Liver (tissue), 9 donors: ENCODE results near the gene MRTFB. TPM values are rescaled to one million over a fixed set of nuclear protein-coding genes. Genes with fewer than 3 reads are reported as not detected.

Experiments
- DNase-seq: peaks from one replicate; pipeline ENCODE4 v3.0.0-alpha.2; 2017; ENCODE audit warnings: low spot score
- H3K27ac ChIP-seq, 2 donors: one replicate each; pipeline ENCODE4 v1.7.0; 2013; ENCODE audit warnings: inconsistent platforms in 2 of 2, low read length in 2 of 2, control low read depth in 1 of 2, low read depth in 1 of 2, mild to moderate bottlenecking in 1 of 2
- H3K27me3 ChIP-seq, 4 donors: one replicate each; pipeline versions ENCODE4 v1.6.1 to v1.7.0; 2013; ENCODE audit warnings: low read length in 3 of 4, inconsistent platforms in 1 of 4, mild to moderate bottlenecking in 1 of 4, moderate library complexity in 1 of 4; ENCODE audit not compliant: control insufficient read depth in 4 of 4, insufficient read depth in 4 of 4
- H3K36me3 ChIP-seq, 4 donors: one replicate each; pipeline versions ENCODE4 v1.6.1 to v1.7.0; 2013; ENCODE audit warnings: low read length in 3 of 4, mild to moderate bottlenecking in 3 of 4, low read depth in 1 of 4, moderate library complexity in 1 of 4; ENCODE audit not compliant: control insufficient read depth in 4 of 4, insufficient read depth in 3 of 4
- H3K4me1 ChIP-seq, 4 donors: one replicate each; pipeline versions ENCODE4 v1.6.1 to v1.7.0; 2013; ENCODE audit warnings: low read length in 3 of 4, mild to moderate bottlenecking in 3 of 4, moderate library complexity in 1 of 4; ENCODE audit not compliant: control insufficient read depth in 4 of 4, insufficient read depth in 4 of 4
- H3K4me3 ChIP-seq, 3 donors: one replicate each; pipeline versions ENCODE4 v1.6.1 to v1.7.0; 2013; ENCODE audit warnings: low read length in 3 of 3, control low read depth in 1 of 3, low read depth in 1 of 3, mild to moderate bottlenecking in 1 of 3
- H3K9ac ChIP-seq, 2 donors: one replicate each; pipeline ENCODE4 v1.7.0; 2013; ENCODE audit warnings: low read length in 2 of 2, mild to moderate bottlenecking in 2 of 2, moderate library complexity in 2 of 2, control low read depth in 1 of 2, low read depth in 1 of 2
- H3K9me3 ChIP-seq, 4 donors: one replicate each; pipeline versions ENCODE4 v1.6.1 to v1.7.0; 2013; ENCODE audit warnings: low read length in 3 of 4; ENCODE audit not compliant: control insufficient read depth in 4 of 4
- FOXA2 ChIP-seq: IDR thresholded peaks from 2 replicates; pipeline ENCODE4 v1.6.1; 2016; ENCODE audit warnings: antibody characterized with exemption
- GABPA ChIP-seq, 2 donors: IDR thresholded peaks in 1 of 2; conservative IDR thresholded peaks in 1 of 2; 2 replicates each; pipeline ENCODE4 v1.6.1; 2016; ENCODE audit warnings: antibody characterized with exemption in 2 of 2, mild to moderate bottlenecking in 1 of 2, moderate library complexity in 1 of 2
- HNF4A ChIP-seq, 2 donors: conservative IDR thresholded peaks; 2 replicates each; pipeline ENCODE4 v1.6.1; 2016; ENCODE audit warnings: antibody characterized with exemption in 2 of 2, mild to moderate bottlenecking in 2 of 2
- JUND ChIP-seq, 2 donors: IDR thresholded peaks; 2 replicates each; pipeline ENCODE4 v1.6.1; 2016; ENCODE audit warnings: antibody characterized with exemption in 2 of 2
- NR2F2 ChIP-seq: IDR thresholded peaks from 2 replicates; pipeline ENCODE4 v1.6.1; 2016; ENCODE audit warnings: antibody characterized with exemption
- RAD21 ChIP-seq, 2 donors: IDR thresholded peaks; 2 replicates each; pipeline ENCODE4 v1.6.1; 2016; ENCODE audit warnings: antibody characterized with exemption in 2 of 2, mild to moderate bottlenecking in 2 of 2
- RXRA ChIP-seq, 2 donors: IDR thresholded peaks; 2 replicates each; pipeline ENCODE4 v1.6.1; 2017 to 2018; ENCODE audit warnings: antibody characterized with exemption in 2 of 2, mild to moderate bottlenecking in 1 of 2
- SP1 ChIP-seq: IDR thresholded peaks from 2 replicates; pipeline ENCODE4 v1.6.1; 2018; ENCODE audit warnings: antibody characterized with exemption, mild to moderate bottlenecking
- WGBS: extraction: QIAGEN DNeasy Blood & Tissue Kit; methylation state at CpG from one replicate; pipeline ENCODE4 v1.1.7; 2013; 5-methylcytosine and 5-hydroxymethylcytosine counted together
- polyA plus RNA-seq, 2 donors: library from polyadenylated mRNA; stranded (reverse) in 1 of 2; unstranded in 1 of 2; fragments of 200-250 nt in 1 of 2; fragments of >200 nt in 1 of 2; fragmentation: Nextera tagmentation in 1 of 2; extraction: Ambion mirVana in 1 of 2; gene quantifications; one replicate each; pipeline versions ENCODE4 v1.2.1 to v1.2.3, GENCODE V29; 2013 to 2015
- total RNA-seq, 2 donors: library from RNA; depleted of rRNA; stranded (reverse); fragments of >200 nt; gene quantifications; one replicate each; pipeline ENCODE4 v1.2.3, GENCODE V29; 2014
- TF ChIP-seq, protein P1 (sequence below): IDR thresholded peaks from 2 replicates; pipeline ENCODE4 v1.6.1; 2016; ENCODE audit warnings: antibody characterized with exemption
- TF ChIP-seq, protein P2 (sequence below): IDR thresholded peaks from 2 replicates; pipeline ENCODE4 v1.6.1; 2016; ENCODE audit warnings: antibody characterized with exemption
- TF ChIP-seq, protein P3 (sequence below): IDR thresholded peaks from 2 replicates; pipeline ENCODE4 v1.6.1; 2016; ENCODE audit warnings: antibody characterized with exemption, mild to moderate bottlenecking
- donor health status: healthy.
- donor health status: healthy.
- donor health status: healthy.
- donor health status: healthy.
- donor health status: healthy.

Gene MRTFB
- total and polyA plus RNA-seq, 4 donors: 4.1 to 14.2 (median 5.8) TPM

DNA sequence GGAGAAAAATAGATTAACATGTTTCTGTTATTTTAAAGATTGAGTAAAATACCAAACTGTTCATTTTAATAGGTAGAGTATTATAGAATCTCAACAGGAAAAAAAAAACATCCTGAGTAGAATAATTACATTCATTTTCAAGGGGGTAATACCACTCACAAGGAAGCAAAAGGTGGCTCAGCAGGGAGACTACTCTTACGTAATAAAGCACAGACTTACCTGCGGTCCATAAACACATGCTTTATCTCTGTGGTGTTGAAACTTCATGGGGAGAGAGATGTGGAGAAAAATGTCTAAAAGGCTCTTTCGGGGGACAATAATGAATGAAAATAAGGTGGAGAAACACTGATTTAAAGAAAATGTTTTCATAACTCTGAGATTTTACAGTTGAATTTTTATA lies 171.7 kb downstream of the MRTFB start:
- Histone ChIP-seq H3K9me3 (no peaks in the 10 kb centered on the region), H3K4me3 (no peak overlapping the region), H3K27me3 (no peaks in the 10 kb centered on the region), H3K36me3 (peaks cover 2 to 29% (median 27%) of the 10 kb centered on the region in 4 donors), H3K4me1 (peaks cover 5 to 33% (median 31%) of the 10 kb centered on the region in 4 donors), H3K27ac (no peak overlapping the region), H3K9ac (no peak overlapping the region)
- 56% methylated on average over 3 of the region's 3 CpGs for WGBS
- TF ChIP-seq HNF4A (conservative IDR thresholded peaks at IDR 0.05): peak in 1 of 2 donors; percentile 7
- TF ChIP-seq, protein P1, sequence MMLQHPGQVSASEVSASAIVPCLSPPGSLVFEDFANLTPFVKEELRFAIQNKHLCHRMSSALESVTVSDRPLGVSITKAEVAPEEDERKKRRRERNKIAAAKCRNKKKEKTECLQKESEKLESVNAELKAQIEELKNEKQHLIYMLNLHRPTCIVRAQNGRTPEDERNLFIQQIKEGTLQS: no peak
- DNase-seq: no peak

DNA sequence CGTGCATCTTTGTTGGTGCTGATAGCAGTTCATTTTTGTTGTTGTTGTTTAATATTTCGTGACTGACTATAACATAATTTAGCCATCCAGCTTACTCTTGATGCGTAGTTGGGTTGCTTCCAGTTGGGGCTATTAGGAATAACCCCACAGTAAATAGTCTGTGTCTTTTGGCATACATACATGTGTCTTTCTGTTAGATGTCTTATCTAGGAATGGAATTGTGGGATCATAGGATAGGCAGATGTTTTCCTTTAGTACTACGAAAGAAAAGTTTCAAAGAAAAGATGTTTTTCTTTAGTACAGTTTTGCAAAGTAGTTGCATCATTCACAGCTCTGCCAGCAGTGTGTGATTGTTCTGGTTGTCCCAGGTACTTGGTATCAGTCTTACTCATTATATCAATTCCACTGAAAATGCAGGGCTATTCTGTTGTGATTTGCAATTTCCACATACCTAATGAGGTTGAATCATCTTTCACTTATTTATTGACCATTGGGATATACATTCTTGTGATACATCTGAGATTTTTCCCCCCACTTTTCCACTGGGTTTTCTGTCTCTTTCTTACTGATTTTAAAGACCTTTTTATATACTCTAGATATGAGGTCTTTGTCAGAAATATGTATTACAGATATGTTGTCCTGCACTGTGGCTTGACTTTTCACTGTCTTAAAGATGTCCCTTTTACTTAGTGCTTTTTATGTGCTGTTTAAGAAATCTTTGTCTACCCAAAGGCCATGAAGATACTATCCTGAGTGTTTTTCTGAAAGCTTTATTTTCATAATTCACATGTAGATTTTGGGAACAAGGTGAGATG lies 173.3 kb downstream of the MRTFB start:
- TF ChIP-seq JUND (IDR thresholded peaks at IDR 0.05): no peak
- TF ChIP-seq GABPA (IDR thresholded peaks at IDR 0.05 in 1 of 2, conservative IDR thresholded peaks at IDR 0.05 in 1 of 2): no peak
- TF ChIP-seq HNF4A (conservative IDR thresholded peaks at IDR 0.05): no peak
- TF ChIP-seq RAD21 (IDR thresholded peaks at IDR 0.05): no peak
- TF ChIP-seq NR2F2: no peak
- TF ChIP-seq SP1: no peak
- TF ChIP-seq RXRA (IDR thresholded peaks at IDR 0.05): no peak
- TF ChIP-seq, protein P2, sequence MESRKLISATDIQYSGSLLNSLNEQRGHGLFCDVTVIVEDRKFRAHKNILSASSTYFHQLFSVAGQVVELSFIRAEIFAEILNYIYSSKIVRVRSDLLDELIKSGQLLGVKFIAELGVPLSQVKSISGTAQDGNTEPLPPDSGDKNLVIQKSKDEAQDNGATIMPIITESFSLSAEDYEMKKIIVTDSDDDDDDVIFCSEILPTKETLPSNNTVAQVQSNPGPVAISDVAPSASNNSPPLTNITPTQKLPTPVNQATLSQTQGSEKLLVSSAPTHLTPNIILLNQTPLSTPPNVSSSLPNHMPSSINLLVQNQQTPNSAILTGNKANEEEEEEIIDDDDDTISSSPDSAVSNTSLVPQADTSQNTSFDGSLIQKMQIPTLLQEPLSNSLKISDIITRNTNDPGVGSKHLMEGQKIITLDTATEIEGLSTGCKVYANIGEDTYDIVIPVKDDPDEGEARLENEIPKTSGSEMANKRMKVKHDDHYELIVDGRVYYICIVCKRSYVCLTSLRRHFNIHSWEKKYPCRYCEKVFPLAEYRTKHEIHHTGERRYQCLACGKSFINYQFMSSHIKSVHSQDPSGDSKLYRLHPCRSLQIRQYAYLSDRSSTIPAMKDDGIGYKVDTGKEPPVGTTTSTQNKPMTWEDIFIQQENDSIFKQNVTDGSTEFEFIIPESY: no peak
- TF ChIP-seq, protein P3, sequence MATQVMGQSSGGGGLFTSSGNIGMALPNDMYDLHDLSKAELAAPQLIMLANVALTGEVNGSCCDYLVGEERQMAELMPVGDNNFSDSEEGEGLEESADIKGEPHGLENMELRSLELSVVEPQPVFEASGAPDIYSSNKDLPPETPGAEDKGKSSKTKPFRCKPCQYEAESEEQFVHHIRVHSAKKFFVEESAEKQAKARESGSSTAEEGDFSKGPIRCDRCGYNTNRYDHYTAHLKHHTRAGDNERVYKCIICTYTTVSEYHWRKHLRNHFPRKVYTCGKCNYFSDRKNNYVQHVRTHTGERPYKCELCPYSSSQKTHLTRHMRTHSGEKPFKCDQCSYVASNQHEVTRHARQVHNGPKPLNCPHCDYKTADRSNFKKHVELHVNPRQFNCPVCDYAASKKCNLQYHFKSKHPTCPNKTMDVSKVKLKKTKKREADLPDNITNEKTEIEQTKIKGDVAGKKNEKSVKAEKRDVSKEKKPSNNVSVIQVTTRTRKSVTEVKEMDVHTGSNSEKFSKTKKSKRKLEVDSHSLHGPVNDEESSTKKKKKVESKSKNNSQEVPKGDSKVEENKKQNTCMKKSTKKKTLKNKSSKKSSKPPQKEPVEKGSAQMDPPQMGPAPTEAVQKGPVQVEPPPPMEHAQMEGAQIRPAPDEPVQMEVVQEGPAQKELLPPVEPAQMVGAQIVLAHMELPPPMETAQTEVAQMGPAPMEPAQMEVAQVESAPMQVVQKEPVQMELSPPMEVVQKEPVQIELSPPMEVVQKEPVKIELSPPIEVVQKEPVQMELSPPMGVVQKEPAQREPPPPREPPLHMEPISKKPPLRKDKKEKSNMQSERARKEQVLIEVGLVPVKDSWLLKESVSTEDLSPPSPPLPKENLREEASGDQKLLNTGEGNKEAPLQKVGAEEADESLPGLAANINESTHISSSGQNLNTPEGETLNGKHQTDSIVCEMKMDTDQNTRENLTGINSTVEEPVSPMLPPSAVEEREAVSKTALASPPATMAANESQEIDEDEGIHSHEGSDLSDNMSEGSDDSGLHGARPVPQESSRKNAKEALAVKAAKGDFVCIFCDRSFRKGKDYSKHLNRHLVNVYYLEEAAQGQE: no peak
- no peak for TF ChIP-seq FOXA2
- WGBS: 97% methylated on average over 4 of the region's 4 CpGs
- peaks cover 0 to 34% (median 26%) of the 10 kb centered on the region in 4 donors for H3K36me3 ChIP-seq

More for the DNA sequence above, 173.3 kb downstream of the MRTFB start:
- H3K27me3 ChIP-seq: no peaks in the 10 kb centered on the region
- DNase-seq: no peak
- no peak overlapping the region for H3K9ac ChIP-seq
- no peaks in the 10 kb centered on the region for H3K9me3 ChIP-seq
- H3K27ac ChIP-seq: no peak overlapping the region
- H3K4me1 ChIP-seq: peaks cover 5 to 33% (median 30%) of the 10 kb centered on the region in 4 donors
- H3K4me3 ChIP-seq: no peak overlapping the region
